ENCODE results near the gene TMEM132A. TPM values are rescaled to one million over a fixed set of nuclear protein-coding genes. Genes with fewer than 3 reads are reported as not detected.

Gene TMEM132A, protein sequence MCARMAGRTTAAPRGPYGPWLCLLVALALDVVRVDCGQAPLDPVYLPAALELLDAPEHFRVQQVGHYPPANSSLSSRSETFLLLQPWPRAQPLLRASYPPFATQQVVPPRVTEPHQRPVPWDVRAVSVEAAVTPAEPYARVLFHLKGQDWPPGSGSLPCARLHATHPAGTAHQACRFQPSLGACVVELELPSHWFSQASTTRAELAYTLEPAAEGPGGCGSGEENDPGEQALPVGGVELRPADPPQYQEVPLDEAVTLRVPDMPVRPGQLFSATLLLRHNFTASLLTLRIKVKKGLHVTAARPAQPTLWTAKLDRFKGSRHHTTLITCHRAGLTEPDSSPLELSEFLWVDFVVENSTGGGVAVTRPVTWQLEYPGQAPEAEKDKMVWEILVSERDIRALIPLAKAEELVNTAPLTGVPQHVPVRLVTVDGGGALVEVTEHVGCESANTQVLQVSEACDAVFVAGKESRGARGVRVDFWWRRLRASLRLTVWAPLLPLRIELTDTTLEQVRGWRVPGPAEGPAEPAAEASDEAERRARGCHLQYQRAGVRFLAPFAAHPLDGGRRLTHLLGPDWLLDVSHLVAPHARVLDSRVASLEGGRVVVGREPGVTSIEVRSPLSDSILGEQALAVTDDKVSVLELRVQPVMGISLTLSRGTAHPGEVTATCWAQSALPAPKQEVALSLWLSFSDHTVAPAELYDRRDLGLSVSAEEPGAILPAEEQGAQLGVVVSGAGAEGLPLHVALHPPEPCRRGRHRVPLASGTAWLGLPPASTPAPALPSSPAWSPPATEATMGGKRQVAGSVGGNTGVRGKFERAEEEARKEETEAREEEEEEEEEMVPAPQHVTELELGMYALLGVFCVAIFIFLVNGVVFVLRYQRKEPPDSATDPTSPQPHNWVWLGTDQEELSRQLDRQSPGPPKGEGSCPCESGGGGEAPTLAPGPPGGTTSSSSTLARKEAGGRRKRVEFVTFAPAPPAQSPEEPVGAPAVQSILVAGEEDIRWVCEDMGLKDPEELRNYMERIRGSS
- total RNA-seq (2022; extraction: Qiagen RNA extraction): 84.1 to 122 TPM (median 116 TPM) in 5 replicates

DNA sequence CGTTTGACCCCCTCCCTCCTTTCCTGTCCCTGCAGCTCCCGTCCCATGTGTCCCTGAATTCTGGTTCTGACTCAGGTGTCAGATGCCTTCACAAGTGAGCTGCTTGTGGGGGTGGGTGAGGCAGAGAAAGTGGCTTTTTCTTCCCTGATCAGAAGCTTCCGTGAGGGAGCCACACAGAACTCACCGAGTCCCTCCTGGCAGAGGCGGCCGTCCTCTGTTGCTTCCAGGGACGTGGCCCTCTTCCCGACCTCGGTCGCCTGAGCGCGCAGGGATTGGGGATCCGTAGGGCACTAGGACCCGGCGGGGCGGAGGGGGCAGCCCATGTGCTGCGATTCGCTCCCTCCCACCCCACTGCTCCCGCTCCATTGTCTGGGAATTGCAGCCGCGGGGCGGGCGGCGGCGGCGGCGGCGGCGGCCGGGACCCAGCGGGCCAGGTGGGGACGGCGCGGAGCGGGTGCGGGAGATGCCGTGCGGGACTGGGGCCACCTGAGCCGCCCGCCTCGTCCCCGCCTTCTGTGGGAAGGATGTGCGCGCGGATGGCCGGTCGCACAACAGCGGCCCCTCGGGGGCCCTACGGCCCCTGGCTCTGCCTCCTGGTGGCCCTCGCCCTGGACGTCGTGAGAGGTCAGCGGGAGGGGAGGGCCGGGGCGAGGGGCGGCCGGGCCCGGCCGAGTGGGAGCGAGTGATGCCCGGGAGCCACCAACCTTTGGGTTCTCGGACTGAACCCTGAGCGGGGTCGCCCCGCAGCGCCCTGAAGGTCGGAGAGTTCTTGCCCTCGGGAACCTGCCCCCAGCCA lies at the start of gene TMEM132A:
Gene TMEM132A, plus strand, starts transcription at position 351 of the 796 bp plus-strand sequence. Its CDS starts 174 bp downstream, at position 525.

DNA sequence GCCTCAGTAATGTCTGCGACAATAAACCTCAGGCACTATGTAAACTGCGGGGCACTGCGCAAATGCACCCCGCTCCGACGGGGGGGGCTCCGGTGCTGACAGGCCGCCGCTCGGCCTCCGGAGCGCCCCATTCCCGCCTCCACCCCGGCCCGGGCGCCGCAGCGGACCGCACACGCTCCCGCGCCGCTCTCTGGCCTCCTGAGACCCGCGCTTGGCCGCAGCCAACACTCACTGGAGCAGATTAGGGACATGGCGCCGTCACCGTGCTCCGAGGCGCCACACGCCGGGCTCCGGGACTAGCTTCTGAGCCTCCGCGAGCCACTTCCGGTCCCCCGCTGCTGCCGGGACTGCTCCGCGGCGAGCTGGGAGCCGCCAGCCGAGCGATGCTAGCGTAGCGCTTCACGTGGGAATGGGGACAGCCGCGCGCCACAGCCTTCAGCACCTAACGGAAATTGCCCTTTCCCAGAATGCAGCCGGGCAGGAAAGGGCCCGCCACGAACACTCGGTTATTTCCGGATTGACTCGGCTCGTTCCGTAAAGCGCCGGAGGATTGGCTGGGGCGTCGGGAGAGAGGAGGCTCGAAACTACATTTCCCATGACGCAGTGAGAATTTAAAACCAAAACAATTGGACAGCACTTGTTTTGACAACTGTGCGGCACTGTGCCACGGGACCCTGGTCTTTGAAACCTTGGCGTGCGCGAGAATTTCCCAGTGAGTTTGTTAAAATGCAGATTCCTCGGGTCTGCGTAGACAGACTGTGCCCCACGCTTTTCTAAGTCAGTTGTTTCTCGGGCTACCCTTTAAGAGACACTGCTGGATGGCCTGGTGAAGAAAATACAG lies 17.9 kb upstream of the TMEM132A start, which contains the start of gene PRPF19:
Gene PRPF19, minus strand, starts transcription at position 454 of the 841 bp plus-strand sequence. Its CDS starts 203 bp downstream, at position 251.

DNA sequence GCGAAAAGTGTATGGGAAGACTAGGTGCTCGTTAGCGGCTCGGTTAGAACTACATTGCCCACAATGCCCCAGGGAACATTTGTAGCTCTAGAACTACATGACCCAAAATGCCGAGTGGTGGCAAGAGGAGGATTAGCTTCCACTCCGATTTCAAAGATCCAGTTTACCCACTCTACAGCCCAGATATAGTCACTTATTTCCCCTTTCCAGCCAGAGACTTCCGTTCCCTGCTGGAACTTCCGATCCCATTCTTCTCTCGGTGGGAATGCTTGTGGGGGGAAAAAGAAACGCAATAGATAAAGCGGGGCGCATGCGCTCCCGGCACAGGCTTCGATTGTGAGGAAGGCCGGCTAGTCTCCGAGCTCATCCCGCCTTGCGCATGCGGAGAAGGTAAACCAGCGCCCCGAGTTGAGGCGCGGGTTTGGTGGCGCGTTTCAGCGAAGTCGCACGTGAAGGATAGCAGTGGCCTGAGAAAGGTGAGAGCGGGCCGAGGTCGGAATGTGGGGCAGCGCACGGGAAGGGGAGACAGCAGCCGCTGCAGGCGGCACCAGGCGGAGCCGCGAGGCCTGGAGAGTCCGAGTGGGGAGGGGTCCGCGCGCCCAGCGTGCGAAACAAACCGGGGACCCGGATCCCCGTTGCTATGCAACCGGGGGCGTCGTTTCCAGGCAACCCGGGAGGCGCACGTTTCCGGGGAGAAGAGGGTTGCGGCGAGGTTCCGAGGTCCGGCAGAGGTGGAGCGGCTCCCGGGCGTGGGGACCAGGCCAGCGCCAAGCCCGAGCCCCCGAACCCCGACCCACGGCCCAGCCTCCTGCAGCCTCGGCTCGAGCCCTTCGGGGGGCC lies 10.2 kb upstream of the TMEM132A start, which contains the start of gene TMEM109:
Gene TMEM109, plus strand, starts transcription at position 366 of the 840 bp plus-strand sequence. CDS start 5,536 bp downstream, outside the sequence.

DNA sequence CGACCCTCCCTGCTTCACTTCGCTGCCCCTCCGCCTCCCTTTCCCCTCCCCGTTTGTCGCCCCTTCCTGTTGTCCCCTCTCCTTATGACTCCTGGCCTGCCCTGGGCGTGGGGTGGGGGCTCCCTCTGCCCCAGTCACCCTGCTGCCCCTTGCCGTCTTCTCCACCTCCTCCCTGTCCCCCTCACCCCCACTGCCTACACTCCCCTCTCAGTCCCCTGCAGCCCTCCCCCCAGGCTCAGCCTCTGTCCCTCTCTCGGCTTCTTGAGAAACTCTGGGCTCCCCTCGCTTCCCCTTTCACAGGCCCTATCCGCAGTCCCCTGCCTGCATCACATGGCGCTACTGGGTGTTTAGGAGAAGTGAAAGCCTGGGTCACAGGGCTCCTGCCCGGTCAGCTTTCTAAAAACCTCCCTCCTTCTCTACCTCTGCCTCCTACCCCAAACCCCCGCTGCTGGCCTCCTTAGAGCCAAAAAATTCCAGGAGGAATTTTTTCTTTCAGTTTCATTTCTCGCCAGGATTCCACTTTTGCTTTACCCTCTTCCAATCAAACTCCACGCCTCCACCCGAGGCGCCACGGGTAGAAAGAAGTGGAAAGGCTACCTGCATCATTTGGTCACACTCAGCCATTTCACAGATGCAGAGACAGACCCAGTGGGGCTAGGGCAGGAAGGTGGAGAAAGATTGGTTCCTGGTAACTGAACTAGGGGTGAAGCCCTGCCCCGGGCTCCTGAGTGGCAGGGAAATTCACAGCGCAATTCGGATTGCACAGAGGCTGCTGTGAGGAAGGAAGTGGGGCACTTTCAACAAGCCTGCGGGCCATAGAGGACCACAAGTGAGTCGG lies 27.9 kb downstream of the TMEM132A start, which contains the start of gene SLC15A3:
Gene SLC15A3, minus strand, starts transcription at position 273 of the 838 bp plus-strand sequence. CDS start 625 bp downstream, outside the sequence.

DNA sequence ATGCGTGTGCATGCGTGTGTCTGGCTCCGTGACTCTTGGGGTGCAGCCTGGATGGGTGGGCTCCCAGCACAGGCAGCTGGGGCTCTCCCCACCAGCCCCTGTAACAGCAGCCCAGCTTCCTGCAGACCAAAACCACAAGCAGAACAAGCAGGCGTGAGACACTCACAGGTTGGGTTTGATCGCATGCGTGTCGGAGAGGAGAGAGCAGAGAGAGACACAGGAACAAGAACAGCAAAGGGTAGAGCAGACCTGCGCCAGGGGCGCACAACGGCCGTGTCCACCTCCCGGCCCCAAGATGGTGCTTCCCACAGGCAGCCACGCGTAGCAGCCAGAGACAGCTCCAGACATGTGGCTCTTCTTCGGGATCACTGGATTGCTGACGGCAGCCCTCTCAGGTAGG lies 47.3 kb downstream of the TMEM132A start, which contains the start of gene CD6:
Gene CD6, plus strand, starts transcription at position 161 of the 400 bp plus-strand sequence. Its CDS starts 186 bp downstream, at position 347.

Other genes starting within 250 kb of the TMEM132A start
- gene MS4A8, start 224.8 kb upstream of the TMEM132A start, total RNA-seq (2022; extraction: Qiagen RNA extraction): not detected in 5 replicates
- gene MS4A18, start 199.7 kb upstream of the TMEM132A start, total RNA-seq (2022; extraction: Qiagen RNA extraction): not detected in 5 replicates
- gene MS4A15, start 167.6 kb upstream of the TMEM132A start, total RNA-seq (2022; extraction: Qiagen RNA extraction): not detected in 5 replicates
- not detected in 5 replicates for gene MS4A10, start 139.1 kb upstream of the TMEM132A start, total RNA-seq (2022; extraction: Qiagen RNA extraction)
- gene CCDC86, start 82.3 kb upstream of the TMEM132A start, total RNA-seq (2022; extraction: Qiagen RNA extraction): 86.1 to 112 TPM (median 103 TPM) in 5 replicates
- 0.05 to 0.14 TPM (median 0.10 TPM) in 5 replicates for gene PTGDR2, start 68.5 kb upstream of the TMEM132A start, total RNA-seq (2022; extraction: Qiagen RNA extraction)
- gene ZP1, start 56.9 kb upstream of the TMEM132A start, total RNA-seq (2022; extraction: Qiagen RNA extraction): 0.15 to 0.28 TPM (median 0.21 TPM) in 4 of 5 replicates, not detected in the other
- gene PRPF19, start 17.9 kb upstream of the TMEM132A start, total RNA-seq (2022; extraction: Qiagen RNA extraction): 151 to 187 TPM (median 176 TPM) in 5 replicates
- 106 to 131 TPM (median 121 TPM) in 5 replicates for gene TMEM109, start 10.3 kb upstream of the TMEM132A start, total RNA-seq (2022; extraction: Qiagen RNA extraction)
- 0.09 TPM in 1 of 5 replicates, not detected in the others for gene SLC15A3, start 27.7 kb downstream of the TMEM132A start, total RNA-seq (2022; extraction: Qiagen RNA extraction)
- gene CD6, start 47.2 kb downstream of the TMEM132A start, total RNA-seq (2022; extraction: Qiagen RNA extraction): 0.05 to 0.41 TPM (median 0.11 TPM) in 5 replicates
- not detected in 5 replicates for gene CD5, start 178.0 kb downstream of the TMEM132A start, total RNA-seq (2022; extraction: Qiagen RNA extraction)
- gene VPS37C, start 237.0 kb downstream of the TMEM132A start, total RNA-seq (2022; extraction: Qiagen RNA extraction): 14.5 to 17.5 TPM (median 16.8 TPM) in 5 replicates